Thyroid gland (tissue), 4 donors: ENCODE measurements around the gene IDS.

ENCODE experiments used
- POLR2A ChIP-seq, 2 donors: fragments of 450-650 bp; IDR thresholded peaks; one replicate each; pipeline ENCODE4 v1.6.1; 2017; ENCODE audit warnings: antibody characterized with exemption in 2 of 2, mild to moderate bottlenecking in 2 of 2, moderate library complexity in 1 of 2
- TF ChIP-seq, protein P1 (sequence below), 6 experiments: fragments of 200-600 bp in 3 of 6; fragments of 450-650 bp in 3 of 6; sonication (generic) in 3 of 6; IDR thresholded peaks; one replicate each; pipeline ENCODE4 v1.5.1; 2016 to 2019; ENCODE audit warnings: antibody characterized with exemption in 6 of 6, mild to moderate bottlenecking in 2 of 6, inconsistent platforms in 1 of 6, moderate library complexity in 1 of 6

DNA sequence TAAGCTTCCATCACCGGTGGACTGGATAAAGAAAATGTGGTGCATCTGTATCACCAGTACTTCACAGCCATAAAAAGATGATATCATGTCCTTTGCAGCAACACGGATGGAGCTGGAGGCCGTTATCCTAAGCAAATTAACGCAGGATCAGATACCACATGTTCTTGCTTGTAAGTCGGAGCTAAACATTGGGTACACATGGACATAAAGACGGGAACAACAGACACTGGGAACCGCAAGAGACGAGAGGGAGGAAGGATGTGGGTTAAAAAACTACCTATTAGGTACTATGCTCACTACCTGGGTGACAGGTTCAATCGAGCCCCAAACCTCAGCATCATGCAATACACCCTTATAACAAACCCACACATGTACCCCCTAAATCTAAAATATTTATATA, 16.3 kb upstream of the IDS start:
- TF ChIP-seq, protein P1, sequence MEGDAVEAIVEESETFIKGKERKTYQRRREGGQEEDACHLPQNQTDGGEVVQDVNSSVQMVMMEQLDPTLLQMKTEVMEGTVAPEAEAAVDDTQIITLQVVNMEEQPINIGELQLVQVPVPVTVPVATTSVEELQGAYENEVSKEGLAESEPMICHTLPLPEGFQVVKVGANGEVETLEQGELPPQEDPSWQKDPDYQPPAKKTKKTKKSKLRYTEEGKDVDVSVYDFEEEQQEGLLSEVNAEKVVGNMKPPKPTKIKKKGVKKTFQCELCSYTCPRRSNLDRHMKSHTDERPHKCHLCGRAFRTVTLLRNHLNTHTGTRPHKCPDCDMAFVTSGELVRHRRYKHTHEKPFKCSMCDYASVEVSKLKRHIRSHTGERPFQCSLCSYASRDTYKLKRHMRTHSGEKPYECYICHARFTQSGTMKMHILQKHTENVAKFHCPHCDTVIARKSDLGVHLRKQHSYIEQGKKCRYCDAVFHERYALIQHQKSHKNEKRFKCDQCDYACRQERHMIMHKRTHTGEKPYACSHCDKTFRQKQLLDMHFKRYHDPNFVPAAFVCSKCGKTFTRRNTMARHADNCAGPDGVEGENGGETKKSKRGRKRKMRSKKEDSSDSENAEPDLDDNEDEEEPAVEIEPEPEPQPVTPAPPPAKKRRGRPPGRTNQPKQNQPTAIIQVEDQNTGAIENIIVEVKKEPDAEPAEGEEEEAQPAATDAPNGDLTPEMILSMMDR (IDR thresholded peaks at IDR 0.05) = no peak
- no peak for TF ChIP-seq POLR2A (IDR thresholded peaks at IDR 0.05)
